Activated CD4-positive, alpha-beta T cell treated with anti-CD3 and anti-CD28 coated beads, Interleukin-2, amount 50 U/mL, for 4 hours (primary cell): ENCODE results near the gene MYL6B.
"Not testable (repeated sequence)": the region's sequence is repeated elsewhere in the genome, so short reads cannot be mapped to it uniquely, and the experiment has no call there.

Experiments used
- DNase-seq, 2 experiments: peaks; one replicate each; pipeline ENCODE4 v3.0.0-alpha.2; 2020

Gene MYL6B

DNA sequence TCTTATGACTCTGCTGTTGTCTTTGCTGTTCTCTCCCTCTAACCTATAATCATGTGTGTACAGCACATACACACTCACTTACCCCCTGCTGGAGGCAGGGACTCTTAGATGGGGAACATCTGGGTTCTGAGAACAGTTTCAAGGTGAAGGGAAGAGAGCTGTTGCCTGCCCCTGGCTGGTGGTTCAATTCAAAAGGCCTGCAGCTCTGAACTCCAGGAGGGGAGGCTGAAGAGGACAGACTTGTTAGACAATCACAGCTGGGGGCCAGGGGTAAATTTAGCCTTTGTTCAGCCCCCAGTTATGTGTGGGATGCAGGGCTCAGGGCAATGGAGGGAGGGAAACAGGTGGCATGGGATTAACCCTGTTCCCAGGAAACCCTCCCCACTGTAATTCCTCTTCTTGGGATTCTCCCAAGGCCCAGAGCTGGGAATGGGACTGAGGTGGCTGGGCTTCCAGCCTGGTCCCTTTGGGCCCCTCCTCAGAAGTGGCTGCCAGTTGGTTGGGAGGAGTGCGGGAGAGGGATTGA lies 1.9 kb downstream of the MYL6B start:
- no peak for DNase-seq

DNA sequence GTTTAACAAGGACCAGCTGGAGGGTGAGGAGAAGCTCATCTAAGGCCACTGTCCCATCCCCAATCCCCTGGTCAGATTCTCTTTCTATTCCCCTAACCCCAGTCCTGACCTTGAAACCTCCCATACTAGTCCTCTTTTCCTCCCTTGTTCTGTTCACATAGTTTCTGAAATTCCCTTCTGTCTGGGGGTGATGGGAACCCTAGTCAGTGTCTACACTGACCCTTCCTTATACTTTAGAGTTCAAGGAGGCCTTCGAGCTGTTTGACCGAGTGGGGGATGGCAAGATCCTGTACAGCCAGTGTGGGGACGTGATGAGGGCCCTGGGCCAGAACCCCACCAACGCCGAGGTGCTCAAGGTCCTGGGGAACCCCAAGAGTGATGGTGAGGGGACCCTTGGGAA lies 2.4 kb downstream of the MYL6B start:
- DNase-seq, result no peak

DNA sequence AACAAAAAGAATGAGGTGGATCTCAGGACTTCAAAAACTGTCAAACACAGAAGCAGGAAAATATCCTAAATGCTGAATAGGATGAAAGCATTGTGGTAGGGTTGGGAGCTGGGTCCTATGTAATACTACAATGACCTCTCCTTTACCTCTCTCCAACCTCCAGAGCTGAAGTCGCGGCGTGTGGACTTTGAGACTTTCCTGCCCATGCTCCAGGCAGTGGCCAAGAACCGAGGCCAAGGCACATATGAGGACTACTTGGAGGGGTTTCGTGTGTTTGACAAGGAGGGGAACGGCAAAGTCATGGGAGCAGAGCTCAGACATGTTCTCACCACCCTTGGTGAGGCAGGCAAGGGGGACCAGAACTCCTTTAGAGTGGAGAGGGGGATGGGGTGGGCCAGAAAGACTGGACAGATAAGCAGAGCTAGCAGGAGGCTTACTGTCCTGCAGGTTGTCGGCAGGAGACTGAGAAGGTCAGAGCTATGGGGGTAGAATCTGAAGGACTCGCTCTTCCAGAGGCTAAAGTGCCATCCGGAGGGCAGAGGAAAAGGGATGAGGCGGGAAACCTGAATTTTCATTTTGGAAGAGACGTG lies 3.0 kb downstream of the MYL6B start:
- no peak for DNase-seq

DNA sequence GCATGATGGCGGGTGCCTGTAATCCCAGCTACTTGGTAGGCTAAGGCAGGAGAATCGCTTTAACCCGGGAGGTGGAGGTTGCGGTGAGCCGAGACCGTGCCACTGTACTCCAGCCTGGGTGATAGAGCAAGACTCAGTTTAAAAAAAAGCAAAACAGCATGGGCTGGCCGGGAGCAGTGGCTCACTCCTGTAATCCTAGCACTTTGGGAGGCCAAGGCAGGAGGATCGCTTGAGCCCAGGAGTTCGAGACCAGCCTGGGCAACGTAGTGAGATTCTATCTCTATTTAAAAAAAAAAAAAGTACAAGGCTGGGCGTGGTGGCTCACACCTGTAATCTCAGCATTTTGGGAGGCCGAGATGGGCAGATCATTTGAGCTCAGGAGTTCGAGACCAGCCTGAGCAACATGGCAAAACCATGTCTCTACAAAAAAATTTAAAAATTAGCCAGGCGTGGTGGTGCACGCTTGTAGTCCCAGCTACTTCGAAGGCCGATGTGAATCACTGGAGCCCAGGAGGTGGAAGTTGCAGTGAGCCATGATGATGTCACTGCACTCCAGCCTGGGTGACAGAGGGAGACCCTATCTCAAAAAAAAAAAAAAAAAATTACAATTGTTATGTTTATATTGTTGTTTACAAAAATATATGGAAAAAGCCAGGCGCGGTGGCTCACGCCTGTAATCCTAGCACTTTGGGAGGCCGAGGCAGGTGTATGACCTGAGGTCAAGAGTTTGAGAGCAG lies 4.2 kb downstream of the MYL6B start:
- not testable (repeated sequence) for DNase-seq

DNA sequence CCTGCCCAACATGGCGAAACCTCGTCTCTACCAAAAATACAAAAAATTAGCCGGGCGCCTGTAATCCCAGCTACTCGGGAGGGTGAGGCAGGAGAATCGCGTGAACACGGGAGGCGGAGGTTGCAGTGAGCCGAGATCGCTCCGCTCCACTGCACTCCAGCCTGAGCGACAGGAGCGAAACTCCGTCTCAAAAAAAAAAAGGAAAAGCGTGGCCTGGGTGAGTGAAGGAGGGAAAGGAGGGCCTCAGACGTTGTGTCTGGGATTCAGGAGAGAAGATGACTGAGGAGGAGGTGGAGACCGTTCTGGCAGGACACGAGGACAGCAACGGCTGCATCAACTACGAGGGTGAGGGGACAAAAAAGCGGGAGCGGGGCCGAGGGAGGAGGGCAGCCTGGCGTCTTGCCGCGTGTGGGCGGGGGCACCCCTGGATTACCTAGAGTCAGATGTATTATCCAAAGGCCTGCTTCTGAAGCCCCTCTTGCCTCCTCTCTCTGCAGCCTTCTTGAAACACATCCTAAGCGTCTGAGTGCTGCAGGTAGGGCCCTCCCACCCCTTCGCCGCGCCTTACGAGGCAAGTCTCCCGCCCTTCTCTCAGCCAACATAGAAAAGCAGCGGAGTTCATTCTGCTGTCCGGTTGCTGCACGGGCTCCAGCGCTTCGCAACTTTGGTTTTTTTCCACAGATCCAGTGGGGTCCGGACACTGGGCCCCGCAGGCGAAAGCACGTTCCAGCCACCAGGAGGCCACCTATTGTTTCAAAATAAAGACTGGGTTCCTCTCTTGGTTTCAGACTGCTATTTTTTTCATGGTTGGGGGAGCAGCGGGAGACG lies 5.0 kb downstream of the MYL6B start:
- peak; percentile 27 to 38 for DNase-seq

DNA sequence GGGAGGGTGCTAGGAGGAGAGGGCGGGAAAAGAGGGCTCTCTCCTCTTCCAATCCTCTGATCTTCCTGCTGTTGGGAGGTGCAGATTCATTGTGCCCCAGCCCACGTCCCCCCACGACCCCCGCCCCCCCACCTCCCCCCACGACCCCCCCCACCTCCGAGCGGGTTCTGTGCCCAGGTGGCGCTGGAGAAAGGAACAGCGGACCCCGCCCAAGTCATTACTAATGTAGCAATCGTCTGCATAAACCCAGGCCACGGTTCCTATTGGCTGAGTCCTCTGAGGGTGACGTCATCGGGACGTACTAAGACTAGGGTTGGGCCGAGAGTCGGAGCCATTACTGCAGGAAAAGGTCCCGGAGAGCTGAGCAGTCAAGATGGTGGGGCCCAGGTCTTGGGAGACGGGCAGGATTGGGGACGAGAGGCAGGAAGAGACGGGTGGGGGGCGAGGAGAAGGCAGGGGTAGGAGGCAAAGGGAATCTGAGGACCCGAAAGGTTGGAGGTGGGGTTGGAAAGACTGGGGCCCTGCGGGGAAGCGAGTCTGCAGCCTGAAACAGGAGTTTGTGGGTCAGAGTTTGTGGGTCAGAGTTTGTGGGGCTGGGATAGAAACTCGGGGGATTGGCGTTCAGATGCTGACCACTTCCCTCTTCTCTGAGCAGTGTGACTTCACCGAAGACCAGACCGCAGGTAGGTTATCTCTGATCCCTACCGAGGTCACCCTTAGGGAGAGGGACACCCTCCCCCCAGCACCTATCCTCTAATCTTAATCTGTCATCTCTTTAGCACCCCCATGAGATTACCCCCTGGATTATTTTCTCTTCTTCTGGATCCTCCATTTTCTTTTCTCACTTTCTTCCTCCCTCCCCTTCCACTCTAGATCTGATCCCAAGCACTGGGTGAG lies 5.9 kb downstream of the MYL6B start, which contains the start of gene MYL6:
MYL6 (plus strand) TSS at position 331 of the 897 bp plus-strand sequence; CDS start at position 374, 43 bp downstream.
- peak; percentile 87 to 89 for DNase-seq

DNA sequence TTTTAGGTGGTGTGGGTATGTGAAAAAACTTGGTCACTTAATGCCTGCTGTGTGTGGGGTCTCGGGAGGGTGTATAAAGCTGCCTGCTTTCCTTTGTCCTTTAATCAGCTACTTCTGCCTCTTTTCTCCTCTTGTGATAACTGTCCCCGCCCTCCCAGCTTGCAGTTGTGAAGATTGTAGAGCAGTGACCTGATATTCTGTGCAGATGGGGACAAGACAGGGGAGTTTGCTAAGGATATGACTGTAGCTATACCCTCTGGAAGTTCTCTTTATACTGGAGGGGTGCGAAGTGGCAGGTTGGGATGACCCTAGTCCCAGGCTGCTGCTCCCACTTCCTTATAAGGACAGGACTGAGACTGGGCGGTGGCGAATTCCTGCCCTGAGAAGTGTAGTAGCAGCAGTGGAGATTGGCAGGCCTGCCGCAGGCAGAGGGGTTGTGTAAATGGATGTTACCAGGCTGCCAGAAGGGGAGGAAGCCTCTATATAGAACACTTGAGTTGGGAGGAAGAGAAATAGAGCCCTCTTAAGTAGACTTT lies 6.6 kb downstream of the MYL6B start:
- no peak for DNase-seq

DNA sequence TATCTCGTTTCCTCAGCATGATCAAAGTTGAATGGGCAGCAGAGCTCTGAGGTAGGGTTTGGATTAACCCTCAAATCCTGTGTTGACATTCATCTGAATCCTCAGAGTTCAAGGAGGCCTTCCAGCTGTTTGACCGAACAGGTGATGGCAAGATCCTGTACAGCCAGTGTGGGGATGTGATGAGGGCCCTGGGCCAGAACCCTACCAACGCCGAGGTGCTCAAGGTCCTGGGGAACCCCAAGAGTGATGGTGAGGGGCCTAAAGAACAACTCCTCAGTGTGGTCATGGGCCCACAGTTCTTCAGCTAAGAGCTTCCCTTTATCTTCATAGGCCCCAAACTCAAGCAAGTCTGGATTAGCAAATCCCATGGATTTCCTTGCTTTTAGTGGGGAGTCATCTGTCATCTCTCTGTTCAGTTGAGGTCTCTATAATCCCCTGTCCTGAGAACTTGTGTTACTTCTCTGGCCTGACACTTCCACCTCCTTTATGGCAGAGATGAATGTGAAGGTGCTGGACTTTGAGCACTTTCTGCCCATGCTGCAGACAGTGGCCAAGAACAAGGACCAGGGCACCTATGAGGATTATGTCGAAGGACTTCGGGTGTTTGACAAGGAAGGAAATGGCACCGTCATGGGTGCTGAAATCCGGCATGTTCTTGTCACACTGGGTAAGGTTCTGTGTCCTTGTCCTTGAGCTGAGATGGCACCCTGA lies 7.2 kb downstream of the MYL6B start:
- DNase-seq, result no peak

DNA sequence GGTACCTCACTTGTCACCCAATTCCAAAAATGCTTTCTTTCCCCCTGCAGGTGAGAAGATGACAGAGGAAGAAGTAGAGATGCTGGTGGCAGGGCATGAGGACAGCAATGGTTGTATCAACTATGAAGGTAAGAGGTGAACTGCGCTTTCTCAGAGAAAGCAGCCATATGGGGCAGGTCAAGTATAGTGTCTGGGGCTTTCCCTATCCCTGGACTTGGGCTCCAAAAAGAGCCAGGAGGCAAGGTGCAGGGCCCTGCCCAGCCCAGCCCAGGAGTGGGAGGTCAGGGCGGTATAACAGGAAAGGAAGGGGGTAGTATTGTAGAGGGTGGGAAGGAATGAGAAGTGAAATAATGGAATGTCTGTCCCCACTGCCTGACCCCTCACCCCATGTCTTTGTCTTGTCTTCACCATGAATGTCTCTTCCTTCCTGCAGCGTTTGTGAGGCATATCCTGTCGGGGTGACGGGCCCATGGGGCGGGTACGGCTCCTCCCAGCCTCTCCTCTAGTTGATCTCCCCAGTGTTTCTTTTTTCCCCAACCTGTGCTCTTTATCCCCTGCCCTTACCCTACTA lies 7.9 kb downstream of the MYL6B start:
- DNase-seq, result peak; percentile 51 to 54

DNA sequence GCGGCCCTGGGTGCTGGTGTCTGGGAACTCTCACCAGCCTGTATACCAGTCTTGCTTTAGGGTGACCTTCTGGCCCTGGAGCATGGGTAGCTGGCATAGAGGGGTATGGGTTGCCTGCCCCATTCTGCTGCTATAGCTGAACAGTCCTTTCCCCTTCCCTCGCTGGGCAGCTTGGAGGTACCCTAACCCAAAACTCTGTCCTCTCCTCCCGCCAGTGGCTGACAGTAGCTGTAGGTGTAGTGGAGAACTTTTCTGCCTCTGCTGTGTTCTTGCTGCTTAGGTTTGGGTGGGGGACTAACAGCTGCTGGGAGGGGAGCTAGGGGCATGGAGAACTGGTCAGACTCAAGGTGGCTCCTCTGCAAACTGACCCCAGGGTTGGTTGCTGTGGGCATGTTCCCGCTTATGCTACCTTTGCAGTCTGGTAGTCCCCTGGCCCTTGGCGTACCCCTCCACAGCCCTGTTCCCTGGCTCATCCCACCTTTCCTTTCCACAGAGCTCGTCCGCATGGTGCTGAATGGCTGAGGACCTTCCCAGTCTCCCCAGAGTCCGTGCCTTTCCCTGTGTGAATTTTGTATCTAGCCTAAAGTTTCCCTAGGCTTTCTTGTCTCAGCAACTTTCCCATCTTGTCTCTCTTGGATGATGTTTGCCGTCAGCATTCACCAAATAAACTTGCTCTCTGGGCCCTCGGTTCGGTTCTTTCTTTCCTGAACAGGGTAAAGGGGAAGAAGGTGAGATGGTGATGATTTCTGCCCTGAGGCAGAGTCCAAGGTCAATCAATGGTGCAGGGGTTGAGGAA lies 8.7 kb downstream of the MYL6B start:
- no peak for DNase-seq

DNA sequence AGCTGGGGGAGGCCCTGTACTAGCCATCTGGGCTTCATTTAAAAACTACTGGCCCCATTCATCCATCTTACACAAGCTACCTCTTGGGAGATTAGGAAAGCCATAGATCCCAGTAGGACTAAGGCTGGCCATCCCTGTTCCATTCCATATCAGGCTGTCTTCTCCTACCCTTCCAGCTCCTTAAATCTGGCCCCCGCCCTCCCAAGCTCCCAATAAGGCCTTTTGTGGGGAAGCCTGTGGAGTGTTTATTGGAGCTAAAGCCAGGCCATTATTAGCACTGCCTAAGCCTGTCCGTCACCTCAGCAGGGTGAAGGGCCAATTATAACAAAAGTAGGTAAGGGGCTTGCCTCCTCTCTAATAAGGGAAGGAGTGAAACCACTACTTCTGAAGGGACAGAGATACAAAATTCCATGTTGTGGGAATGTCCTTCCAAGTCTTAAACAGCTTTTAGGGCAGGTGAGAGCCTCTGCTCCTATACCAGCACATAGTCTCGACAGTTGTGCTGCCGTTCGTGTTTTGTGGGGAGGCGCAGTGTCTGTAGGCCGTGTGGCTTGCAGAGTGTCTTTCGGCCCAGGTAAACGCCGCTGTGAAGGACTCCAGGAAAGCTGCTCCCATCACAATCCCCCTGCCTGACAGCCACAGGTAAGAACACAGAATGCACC lies 9.4 kb downstream of the MYL6B start:
- DNase-seq, result no peak

DNA sequence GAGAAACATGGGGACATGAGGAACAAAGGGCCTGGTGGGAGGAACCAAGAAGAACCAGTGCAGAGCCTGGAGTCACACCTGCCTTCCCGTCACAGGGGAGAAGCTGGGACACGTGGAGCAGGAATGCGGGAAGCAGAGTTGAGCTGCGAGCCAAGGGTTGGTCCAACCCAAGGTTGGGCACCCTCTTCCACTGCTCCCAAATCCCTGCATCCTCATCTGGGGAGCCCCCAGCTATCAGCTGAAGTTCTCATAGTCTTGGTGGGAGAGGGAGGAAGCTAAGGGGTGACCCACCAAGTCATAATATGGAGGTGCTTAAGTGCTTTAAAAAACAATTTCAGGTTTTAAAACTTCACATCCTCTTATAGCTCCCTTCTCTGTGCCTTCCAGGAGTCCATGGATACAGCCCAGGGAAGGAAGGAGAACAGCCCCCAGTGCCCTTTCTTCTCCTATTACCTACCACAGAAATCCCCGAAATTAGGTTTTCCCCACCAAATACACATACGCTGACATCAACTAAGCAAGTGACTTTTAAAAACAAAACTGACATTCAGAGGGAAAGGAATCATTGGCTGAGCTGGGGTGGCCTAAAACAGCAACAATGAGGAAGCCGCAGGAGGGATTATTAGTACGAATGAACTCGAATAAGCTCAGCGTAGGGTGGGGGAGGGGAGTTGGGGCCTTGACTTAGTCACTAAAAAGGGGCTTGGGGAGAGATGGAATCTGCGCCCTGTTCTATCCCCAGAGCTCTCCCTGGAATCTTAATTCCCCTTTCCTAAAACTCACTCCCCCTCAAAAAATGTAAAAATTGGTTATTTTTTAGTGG lies 10.3 kb downstream of the MYL6B start:
- DNase-seq, result no peak

DNA sequence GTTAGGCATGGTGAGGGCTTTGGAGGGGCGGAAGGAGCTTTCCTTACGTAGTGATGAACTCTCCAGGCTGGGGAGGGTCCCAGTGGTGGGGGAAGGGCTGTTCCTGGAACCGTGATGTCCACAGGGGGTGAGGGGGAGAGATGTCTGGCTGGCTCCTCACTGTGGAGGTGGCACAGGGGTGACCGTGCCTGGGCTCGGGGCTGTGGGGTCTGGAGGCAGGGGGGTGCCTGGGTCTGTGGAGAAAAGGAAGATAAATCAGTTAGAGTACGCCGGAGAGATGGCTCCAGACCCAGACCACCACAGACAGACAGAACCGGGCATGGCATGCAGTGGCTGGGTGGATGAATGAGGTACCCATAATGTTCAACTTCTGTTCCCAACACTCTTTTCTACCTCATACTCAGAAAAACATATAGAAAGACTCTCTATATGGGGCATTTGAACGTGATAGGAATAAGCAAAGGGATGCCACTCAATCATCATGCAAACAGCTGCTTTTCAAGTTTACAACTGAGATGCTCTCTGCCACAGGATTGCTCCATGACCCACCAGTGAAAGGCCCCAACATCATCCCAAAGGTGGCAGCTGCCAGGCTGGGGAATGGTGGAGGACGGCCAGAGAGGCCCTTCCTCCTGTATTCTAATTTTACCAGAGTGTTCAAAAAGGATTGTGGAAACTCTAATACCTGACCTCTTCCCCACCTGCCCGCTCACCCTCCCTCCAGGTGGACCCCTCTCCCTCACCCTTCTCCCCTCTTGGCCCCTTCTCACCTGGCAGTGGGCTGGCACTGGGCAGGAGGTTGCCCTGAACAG lies 11.4 kb downstream of the MYL6B start:
- DNase-seq, result no peak

DNA sequence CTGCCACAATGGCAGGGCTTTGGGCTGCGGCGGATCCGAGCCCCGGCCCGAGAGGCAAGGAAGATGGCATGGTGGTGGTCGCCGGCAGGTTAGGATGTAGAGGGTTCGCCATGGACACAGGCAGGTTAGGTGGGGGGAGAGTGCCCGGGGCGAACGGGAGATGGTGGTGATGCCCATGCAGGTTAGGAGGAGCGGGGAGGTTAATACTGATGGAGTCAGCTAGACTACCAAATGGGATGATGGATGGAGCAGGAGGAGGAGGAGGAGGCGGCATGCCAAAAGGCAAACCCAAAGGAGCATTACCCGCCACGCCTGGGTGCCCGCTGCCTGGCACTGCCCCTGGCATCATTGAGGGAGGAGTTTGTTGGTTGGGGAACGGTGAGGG lies 11.9 kb downstream of the MYL6B start:
- no peak for DNase-seq

DNA sequence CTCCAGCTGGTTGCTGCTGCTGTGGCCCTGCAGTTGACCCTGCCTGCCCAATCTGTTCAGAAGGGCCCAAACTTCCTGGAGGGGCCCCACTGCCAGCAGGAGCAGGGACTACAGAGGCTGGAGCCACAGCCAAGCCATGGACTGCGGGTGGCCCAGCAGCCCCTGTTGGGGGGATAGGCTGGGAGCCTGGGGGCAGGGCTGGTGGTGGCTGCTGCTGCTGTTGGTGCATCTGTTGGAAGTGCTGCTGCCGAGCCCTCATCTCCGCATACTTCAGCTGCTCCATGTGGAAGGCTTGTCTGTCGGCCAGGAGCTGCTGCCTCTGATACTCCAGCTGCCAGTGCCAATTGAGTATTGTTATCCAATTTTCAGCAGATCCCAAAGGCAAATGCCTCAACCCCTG lies 13.0 kb downstream of the MYL6B start:
- DNase-seq, result no peak

DNA sequence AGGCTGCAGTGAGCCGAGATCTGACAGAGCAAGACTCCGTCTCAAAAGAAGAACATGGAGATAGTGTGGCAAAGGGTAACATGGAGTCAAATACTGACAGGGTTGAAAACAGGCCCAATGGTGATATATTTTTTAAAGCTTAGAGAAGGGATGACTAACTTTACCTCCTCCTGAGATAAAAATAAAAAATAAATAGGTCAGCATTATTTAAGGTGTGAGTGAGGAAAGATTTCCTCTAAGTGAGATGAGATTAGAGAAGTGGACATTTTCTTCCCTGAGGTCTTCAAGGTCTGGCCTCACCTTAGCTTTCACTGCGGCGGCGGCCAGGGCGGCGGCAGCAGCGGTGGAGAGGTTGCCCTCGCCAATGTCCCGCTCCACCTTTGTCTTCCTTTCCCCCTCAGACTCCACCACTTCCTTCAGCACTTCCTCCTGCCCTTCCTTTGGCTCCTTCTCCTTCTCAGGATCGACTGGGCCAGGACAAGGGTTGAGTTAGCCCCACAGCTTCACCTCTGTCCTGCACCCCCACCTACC lies 16.9 kb downstream of the MYL6B start:
- no peak for DNase-seq

DNA sequence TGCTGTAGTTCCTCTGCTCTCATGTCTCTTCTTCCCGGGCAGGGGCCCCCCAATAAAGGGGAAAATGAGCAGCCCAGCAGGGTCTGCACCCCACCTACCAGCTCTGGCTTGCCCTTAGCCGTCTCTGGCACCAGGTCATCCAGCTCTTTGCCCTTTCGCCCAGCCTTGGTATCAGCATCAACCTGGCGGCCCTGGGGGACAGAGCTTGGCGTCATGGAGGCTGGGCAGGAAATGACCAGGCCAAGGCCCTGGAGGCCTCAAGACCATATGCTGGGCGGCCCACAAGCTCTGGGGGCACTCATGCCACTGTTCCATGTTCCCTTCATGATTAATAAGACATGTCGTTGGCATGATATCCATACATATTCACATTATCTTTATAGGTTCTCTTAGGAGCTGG lies 20.5 kb downstream of the MYL6B start:
- no peak for DNase-seq

DNA sequence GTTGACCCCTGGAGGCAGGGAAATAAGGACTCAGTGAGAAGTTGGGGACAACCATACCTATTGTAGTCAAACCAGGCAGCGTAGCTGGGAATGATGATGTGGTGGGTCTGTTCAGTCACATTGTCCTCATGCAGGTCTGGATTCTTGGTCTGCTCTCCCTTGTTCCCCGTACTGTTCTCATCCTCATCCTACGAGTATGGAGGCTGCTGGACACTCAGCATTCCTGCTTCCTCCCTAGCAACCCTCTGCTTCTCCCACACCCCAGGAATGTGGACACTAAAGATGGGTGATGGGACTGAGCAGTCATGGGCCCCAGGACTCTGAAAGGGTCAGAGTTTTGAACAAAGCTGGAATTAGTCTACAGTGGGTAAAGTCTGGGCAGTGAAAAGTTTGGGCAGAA lies 26.0 kb downstream of the MYL6B start:
- no peak for DNase-seq
